GM19397 (cell line): ENCODE results near the gene WTAP.
"Not testable (repeated sequence)": the region's sequence is repeated elsewhere in the genome, so short reads cannot be mapped to it uniquely, and the experiment has no call there.

Experiments used
- ATAC-seq: cut with Tn5 transposase; IDR thresholded peaks from one replicate; pipeline ENCODE4 v1.9.1; 2021; ENCODE audit warnings: mild to moderate bottlenecking, moderate library complexity; ENCODE audit not compliant: unreplicated experiment

WTAP gene

GRCh38 chr6:159693128-159693893 is 34.0 kb upstream of the WTAP start, which contains the start of gene SOD2:
SOD2 (minus strand) TSS chr6:159693241; CDS start chr6:159693167, 74 bp downstream.
- ATAC-seq: peak; percentile 78

- ATAC-seq: no peak
Measured at GRCh38 chr6:159693894-159694545, 33.3 kb upstream of the WTAP start.

DNA sequence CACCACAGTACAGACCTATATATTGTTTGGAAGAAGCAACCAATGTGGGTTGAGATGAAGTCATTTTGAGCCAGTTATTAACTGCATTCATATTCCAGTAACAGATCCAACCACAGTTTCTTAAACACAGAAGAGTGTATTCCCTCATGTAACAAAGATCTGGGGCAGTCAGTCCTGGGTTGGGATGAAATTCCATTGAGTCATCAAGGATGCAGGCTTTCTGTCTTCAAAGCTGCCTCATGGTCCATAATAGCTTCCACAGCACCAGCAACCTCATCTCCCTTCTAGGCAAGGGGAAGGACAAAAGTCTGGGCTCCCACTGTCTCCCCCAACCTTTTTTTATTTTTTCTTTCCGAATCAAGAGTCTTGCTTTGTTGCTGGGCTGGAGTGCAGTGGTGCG is 31.3 kb upstream of the WTAP start:
- ATAC-seq: no peak

- no peak for ATAC-seq
Measured at GRCh38 chr6:159700970-159701369, 26.3 kb upstream of the WTAP start.

- ATAC-seq: no peak
Measured at GRCh38 chr6:159701413-159701999, 25.8 kb upstream of the WTAP start.

GRCh38 chr6:159710603-159711002 is 16.7 kb upstream of the WTAP start:
- ATAC-seq: not testable (repeated sequence)

- ATAC-seq: not testable (repeated sequence)
Measured at GRCh38 chr6:159712389-159712788, 14.9 kb upstream of the WTAP start.

DNA sequence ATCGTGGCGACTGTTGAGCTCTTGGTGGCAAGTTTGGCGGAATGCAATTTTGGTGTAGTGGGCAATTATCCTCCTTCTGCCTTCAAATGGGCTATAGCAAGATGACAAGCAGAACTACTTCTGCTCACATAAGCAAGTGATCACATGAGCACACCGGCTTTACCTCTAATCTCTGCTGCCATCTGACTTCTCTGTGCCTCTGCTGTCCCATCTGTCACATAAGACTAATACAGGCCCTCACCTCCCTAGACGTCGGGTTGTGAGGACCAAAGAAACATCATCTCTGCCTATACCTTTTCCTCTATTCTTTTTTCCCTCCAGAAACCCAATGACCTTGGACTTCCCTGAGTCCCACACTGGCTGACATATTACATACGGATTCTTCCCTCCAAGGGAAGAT is 13.3 kb upstream of the WTAP start:
- no peak for ATAC-seq

DNA sequence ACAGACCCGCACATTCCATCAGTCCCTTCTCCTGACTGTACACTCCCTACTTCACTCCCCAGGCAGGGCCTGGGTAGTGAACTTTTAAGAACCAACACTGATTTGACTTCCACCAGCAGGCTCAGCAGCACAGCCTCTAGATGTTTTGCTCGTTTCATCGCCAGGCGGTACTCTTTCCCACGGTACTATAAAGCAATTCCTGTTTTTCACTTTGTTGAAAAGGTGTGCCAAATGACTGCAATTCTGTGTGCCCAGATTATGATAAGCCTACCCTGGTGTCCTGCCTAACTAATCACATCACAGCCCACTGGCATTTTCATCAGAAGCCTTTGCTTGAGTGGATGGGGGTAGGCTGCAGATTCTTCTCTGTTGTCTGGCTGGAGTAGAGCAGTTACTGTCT is 12.9 kb upstream of the WTAP start:
- ATAC-seq: no peak

DNA sequence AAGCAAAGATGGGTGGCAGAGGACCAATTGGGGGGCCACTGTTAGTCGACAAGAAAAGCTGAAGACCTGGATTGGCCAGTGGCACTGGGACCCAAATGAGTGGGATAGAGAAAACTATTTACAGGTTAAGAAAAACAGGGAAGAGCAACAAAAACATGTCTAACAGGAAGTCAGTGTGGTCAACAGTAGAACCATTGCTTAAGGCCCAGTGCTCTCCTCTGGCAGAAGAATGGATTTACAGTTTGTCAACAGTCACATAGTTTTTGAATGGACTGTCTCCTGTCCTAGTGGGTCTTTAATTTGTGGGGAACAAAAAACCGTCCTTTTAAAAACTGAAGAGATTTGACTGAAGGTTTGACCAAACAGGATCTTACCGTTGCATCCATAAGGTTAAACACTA is 12.1 kb upstream of the WTAP start:
- ATAC-seq: no peak

DNA sequence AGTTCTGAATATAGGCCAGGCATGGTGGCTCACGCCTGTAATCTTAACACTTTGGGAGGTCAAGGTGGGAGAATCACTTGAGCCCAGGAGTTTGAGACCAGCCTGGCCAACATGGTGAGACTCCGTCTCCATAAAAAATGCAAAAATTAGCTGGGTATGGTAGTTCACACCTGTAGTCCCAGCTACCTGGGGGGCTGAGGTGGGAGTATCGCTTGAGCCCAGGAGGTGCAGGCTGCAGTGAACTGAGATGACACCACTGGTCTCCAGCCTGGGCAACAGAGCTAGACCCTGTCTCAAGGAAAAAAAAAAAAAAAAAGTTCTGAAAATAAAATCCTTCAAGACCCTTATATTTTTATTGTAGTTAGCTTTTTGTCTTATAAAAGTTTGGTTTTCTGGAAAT is 11.7 kb upstream of the WTAP start:
- no peak for ATAC-seq

DNA sequence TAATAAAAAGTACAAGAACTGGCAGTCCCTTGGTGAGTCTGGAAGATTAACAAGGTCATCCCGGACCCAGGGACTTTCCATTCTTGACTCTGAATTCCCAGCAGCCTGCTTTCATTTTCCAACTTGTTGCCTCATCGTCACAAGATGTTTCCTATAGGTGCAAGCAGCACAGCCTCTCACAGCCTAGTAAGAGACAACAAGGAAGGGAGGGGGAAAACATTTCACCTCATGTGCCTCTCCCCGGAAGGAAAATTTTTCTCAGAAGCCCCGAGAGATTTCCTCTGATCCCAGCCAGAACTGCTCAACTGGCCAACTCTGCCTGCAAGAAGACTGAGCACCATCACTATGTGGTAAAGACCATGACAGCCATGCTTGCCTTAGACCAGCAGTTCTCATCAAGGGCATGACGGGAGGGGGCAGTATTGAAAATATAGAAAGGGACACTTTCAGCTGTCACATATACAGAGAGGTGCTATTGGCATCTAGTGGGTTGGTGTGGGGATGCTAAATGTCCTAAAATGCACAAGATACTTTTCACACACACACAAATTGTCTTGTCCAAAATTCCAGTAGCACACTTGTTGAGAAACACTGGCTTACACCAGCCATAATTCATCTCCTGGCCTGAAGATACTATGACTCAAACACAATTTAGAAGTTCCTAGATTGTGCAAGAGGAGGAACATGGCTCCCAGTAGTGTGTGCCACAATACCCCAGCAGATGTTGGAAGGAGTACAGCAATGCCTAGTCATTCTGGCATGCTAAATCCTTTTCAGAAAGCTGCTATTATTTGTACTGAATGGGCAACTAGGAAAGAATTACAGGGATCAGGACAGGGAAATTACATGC is 10.8 kb upstream of the WTAP start:
- ATAC-seq: no peak

GRCh38 chr6:159718634-159719033 is 8.7 kb upstream of the WTAP start:
- ATAC-seq: no peak

GRCh38 chr6:159719287-159719686 is 8.0 kb upstream of the WTAP start:
- ATAC-seq: no peak

DNA sequence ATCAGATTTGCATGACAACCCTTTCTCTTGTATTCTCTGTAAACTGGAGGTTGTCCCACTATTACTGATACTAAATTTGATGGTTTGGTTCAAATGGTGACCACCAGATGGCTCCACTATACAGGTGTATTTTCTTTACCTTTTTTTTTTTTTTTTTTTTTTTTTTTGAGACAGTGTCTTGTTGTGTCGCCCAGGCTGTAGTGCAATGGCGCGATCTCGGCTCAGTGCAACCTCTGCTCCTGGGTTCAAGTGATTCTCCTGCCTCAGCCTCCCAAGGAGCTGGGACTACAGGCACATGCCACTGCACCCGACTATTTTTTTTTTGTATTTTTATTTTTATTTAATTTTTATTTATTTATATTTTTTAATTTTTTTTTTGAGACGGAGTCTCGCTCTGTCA is 6.6 kb upstream of the WTAP start:
- ATAC-seq: no peak

- ATAC-seq: not testable (repeated sequence)
Measured at GRCh38 chr6:159721981-159722380, 5.3 kb upstream of the WTAP start.

- ATAC-seq: no peak
Measured at GRCh38 chr6:159722655-159723054, 4.7 kb upstream of the WTAP start.

DNA sequence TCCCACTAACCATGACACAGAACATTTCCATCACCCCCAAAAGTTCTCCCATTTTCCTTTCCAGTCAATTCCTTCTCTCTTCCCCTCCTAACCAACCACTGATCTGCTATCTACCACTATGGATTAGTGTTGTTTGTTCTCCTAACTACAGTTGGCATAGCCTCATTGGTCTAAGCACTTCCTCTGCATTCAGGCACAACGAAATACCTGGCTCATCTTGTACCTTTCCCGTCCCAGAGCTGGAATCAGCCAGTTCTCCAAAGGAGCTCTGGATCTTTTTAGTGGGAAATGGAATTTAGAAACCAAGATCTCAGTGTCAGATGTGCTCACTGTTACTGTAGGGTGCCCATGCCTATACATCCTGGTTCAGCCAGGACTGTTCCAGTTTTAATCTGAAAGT is 4.0 kb upstream of the WTAP start:
- no peak for ATAC-seq

DNA sequence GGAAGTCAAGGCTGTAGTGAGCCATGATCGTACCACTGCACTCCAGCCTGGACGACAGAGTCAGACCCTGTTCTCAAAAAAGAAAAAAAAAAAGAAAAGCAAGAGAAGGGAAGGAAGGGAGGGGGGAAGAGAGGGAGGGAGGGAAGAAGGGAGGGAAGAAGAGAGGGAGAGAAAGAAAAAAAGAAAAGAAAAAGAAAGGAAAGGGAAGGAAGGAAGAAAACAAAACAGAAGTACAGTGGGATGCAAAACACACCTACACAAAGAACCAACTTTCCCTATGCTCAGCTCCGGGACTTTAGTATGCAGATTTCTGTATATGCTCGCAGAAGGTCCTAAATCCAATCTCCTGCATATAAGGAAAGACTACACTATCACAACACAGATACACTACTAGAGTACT is 2.5 kb upstream of the WTAP start:
- ATAC-seq: no peak

GRCh38 chr6:159725208-159725607 is 2.1 kb upstream of the WTAP start:
- not testable (repeated sequence) for ATAC-seq

DNA sequence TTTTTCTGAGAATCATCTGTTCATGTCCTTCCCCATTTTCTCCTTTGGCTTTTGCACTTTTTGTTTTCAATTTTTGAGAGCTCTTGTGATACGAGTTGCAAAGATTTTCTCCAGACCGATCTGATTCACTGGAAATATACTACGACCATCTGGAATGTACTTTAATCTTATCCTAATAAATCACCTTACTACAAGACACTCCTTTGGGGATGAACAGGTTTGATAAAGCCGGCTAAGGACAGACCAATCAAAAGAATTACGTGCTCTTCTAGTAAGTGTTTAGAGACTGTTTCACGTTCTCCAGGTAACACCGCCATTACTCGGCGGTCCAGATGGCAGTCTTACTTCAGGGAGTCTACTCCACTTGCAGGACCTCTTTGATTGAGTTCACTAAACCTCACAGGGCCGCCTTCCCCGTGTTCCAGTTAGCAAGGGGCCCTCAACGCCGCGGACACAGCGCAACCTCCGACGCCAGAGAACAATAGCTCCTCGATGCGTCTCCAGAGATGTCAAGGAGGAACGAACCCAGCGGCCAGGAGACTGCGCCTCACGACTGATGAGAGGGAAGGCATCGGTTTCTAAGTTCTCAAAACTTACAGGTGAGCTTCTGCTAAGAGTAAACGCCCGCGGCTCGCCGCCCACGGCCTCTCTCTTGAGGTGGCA is 920 bp upstream of the WTAP start:
- ATAC-seq: peak; percentile 19
